GM23248 (cell line): ENCODE measurements around the gene SBF2. TPM values are rescaled to one million over a fixed set of nuclear protein-coding genes. Genes with fewer than 3 reads are reported as not detected.

Experiments used
- DNase-seq: peaks from one replicate; pipeline ENCODE4 v3.0.0-alpha.2; 2015
- H2AFZ ChIP-seq: fragments of 200-600 bp; sonication (generic); 2 replicates; pipeline ENCODE4 v1.6.1; 2016; ENCODE audit warnings: antibody characterized with exemption
- H3F3A ChIP-seq: fragments of 200-600 bp; sonication (generic); 2 replicates; pipeline ENCODE4 v1.6.1; 2016; ENCODE audit warnings: mild to moderate bottlenecking, antibody characterized with exemption, mixed run types; ENCODE audit not compliant: insufficient read depth
- H3K27ac ChIP-seq: fragments of 200-600 bp; sonication (generic); 2 replicates; pipeline ENCODE4 v1.5.1; 2016; ENCODE audit warnings: mild to moderate bottlenecking
- H3K27me3 ChIP-seq: fragments of 200-600 bp; sonication (generic); replicated peaks from 2 replicates; pipeline ENCODE4 v1.6.1; 2016; ENCODE audit warnings: mild to moderate bottlenecking; ENCODE audit not compliant: insufficient read depth
- H3K36me3 ChIP-seq: fragments of 200-600 bp; sonication (generic); 2 replicates; pipeline ENCODE4 v1.6.1; 2016; ENCODE audit warnings: low read depth, mild to moderate bottlenecking
- H3K4me1 ChIP-seq: fragments of 200-600 bp; sonication (generic); 2 replicates; pipeline ENCODE4 v1.6.1; 2016; ENCODE audit warnings: mild to moderate bottlenecking; ENCODE audit not compliant: insufficient read depth
- H3K4me2 ChIP-seq: fragments of 200-600 bp; sonication (generic); one replicate; pipeline ENCODE4 v1.6.1; 2016; ENCODE audit warnings: mild to moderate bottlenecking; ENCODE audit not compliant: unreplicated experiment
- H3K4me3 ChIP-seq: fragments of 200-600 bp; sonication (generic); 2 replicates; pipeline ENCODE4 v1.5.1; 2016; ENCODE audit warnings: mild to moderate bottlenecking
- H3K79me2 ChIP-seq: fragments of 200-600 bp; sonication (generic); 2 replicates; pipeline ENCODE4 v1.6.1; 2016; ENCODE audit warnings: mild to moderate bottlenecking; ENCODE audit not compliant: insufficient read depth
- H3K9ac ChIP-seq: fragments of 200-600 bp; sonication (generic); 2 replicates; pipeline ENCODE4 v1.6.1; 2016; ENCODE audit warnings: mild to moderate bottlenecking
- H3K9me2 ChIP-seq: fragments of 200-600 bp; sonication (generic); 2 replicates; pipeline ENCODE4 v1.6.1; 2016; ENCODE audit warnings: mixed run types, mild to moderate bottlenecking, moderate library complexity; ENCODE audit not compliant: insufficient read depth
- H3K9me3 ChIP-seq: fragments of 200-600 bp; sonication (generic); one replicate; pipeline ENCODE4 v1.6.1; 2017; ENCODE audit warnings: low read depth
- H4K20me1 ChIP-seq: fragments of 200-600 bp; sonication (generic); 2 replicates; pipeline ENCODE4 v1.6.0; 2016; ENCODE audit not compliant: insufficient read depth
- EZH2 ChIP-seq: fragments of 200-600 bp; sonication (generic); IDR thresholded peaks from 2 replicates; pipeline ENCODE4 v1.6.1; 2018; ENCODE audit warnings: antibody characterized with exemption, mild to moderate bottlenecking; ENCODE audit not compliant: insufficient read depth, poor library complexity, severe bottlenecking
- EZH2phosphoT487 ChIP-seq: fragments of 200-600 bp; sonication (generic); IDR thresholded peaks from 2 replicates; pipeline ENCODE4 v1.6.1; 2018; ENCODE audit warnings: antibody characterized with exemption, moderate library complexity, mild to moderate bottlenecking, low read depth; ENCODE audit not compliant: insufficient read depth
- WGBS, 2 experiments: methylation state at CpG; one replicate each; pipeline ENCODE4 v1.1.6; 2015 to 2017; ENCODE audit warnings: low lambda C conversion rate in 2 of 2, low coverage in 1 of 2; ENCODE audit errors: missing lambda C conversion rate in 2 of 2; 5-methylcytosine and 5-hydroxymethylcytosine counted together
- in situ Hi-C: fragments of 300-500 bp; cut with MboI; formaldehyde crosslinking; loops from 2 replicates; pipeline ENCODE4 v1.15.0; 2020
- polyA plus RNA-seq: library from polyadenylated mRNA; unstranded; fragments of >200 nt; fragmentation: Nextera tagmentation; extraction: Ambion mirVana; gene quantifications from 2 replicates; pipeline ENCODE4 v1.2.1, GENCODE V29; 2016
- total RNA-seq: library from RNA; depleted of rRNA; stranded (reverse); fragments of >200 nt; shearing (Covaris generic); gene quantifications from 2 replicates; pipeline ENCODE4 v1.2.3, GENCODE V29; 2014

SBF2 gene
- total and polyA plus RNA-seq, 2 experiments from 2014 or later, result 21.9 to 32.7 TPM

GRCh38 chr11:10247011-10247410, 47.0 kb downstream of the SBF2 start:
- WGBS, 2 experiments, result 53 to 55% methylated on average over 2 of the region's 2 CpGs
- DNase-seq, result peak; percentile 29
- H3K79me2 ChIP-seq, result peaks cover 84% of the 10 kb centered on the region

GRCh38 chr11:10243896-10244575, 50.0 kb downstream of the SBF2 start:
- no peaks in the 10 kb centered on the region for H3K36me3 ChIP-seq
- H3K4me3 ChIP-seq, result no peak overlapping the region
- H3K27me3 ChIP-seq, result no peaks in the 10 kb centered on the region
- H3K79me2 ChIP-seq, result peaks cover 95% of the 10 kb centered on the region
- H3K9me3 ChIP-seq, result no peaks in the 10 kb centered on the region
- no peaks in the 10 kb centered on the region; the same call in 1 of the 2 replicates for H3K9me2 ChIP-seq
- no peak for DNase-seq
- no peak overlapping the region for H2AFZ ChIP-seq
- no peak overlapping the region for H3K27ac ChIP-seq
- WGBS, 2 experiments, result 98 to 100% methylated on average over 2 of the region's 2 CpGs
- no peak overlapping the region for H3K9ac ChIP-seq
- H3F3A ChIP-seq, result peaks cover 11% of the 10 kb centered on the region
- no peaks in the 10 kb centered on the region for H4K20me1 ChIP-seq
- no peak for TF ChIP-seq EZH2phosphoT487
- in situ Hi-C loops, result no loop called here
- H3K4me1 ChIP-seq, result peaks cover 34% of the 10 kb centered on the region
- no peak overlapping the region for H3K4me2 ChIP-seq

More at GRCh38 chr11:10247011-10247410, 47.0 kb downstream of the SBF2 start:
- H2AFZ ChIP-seq, result no peak overlapping the region
- H4K20me1 ChIP-seq, result no peaks in the 10 kb centered on the region
- no peak overlapping the region for H3K27ac ChIP-seq
- no peak overlapping the region for H3K4me3 ChIP-seq
- H3K36me3 ChIP-seq, result no peaks in the 10 kb centered on the region
- H3K9me3 ChIP-seq, result no peaks in the 10 kb centered on the region
- H3F3A ChIP-seq, result peaks cover 21% of the 10 kb centered on the region
- no peaks in the 10 kb centered on the region for H3K27me3 ChIP-seq
- peak overlapping the region; percentile 32 for H3K4me2 ChIP-seq
- no peak overlapping the region for H3K9ac ChIP-seq
- TF ChIP-seq EZH2phosphoT487, result no peak
- TF ChIP-seq EZH2, result no peak
- H3K4me1 ChIP-seq, result peaks cover 29% of the 10 kb centered on the region
- in situ Hi-C loops, result no loop called here
- no peaks in the 10 kb centered on the region; the same call in 1 of the 2 replicates for H3K9me2 ChIP-seq

GRCh38 chr11:10236840-10237239, 57.2 kb downstream of the SBF2 start:
- Histone ChIP-seq H3K4me3 (no peak overlapping the region), H4K20me1 (no peaks in the 10 kb centered on the region), H2AFZ (no peak overlapping the region), H3F3A (peaks cover 14% of the 10 kb centered on the region), H3K4me2 (no peak overlapping the region), H3K9me2 (no peaks in the 10 kb centered on the region), H3K27ac (no peak overlapping the region), H3K27me3 (no peaks in the 10 kb centered on the region), H3K79me2 (peaks cover 86% of the 10 kb centered on the region), H3K9ac (no peak overlapping the region), H3K4me1 (peaks cover 24% of the 10 kb centered on the region), H3K9me3 (no peaks in the 10 kb centered on the region), H3K36me3 (no peaks in the 10 kb centered on the region)
- in situ Hi-C loops, result no loop called here
- no peak for DNase-seq
- TF ChIP-seq EZH2phosphoT487 (no peak), EZH2 (no peak)
- WGBS, 2 experiments, result 94 to 96% methylated on average over 1 of the region's 1 CpG

- no peaks in the 10 kb centered on the region for H3K9me3 ChIP-seq
- no peak overlapping the region for H3K9ac ChIP-seq
- peak overlapping the region; percentile 55 for H3K27ac ChIP-seq
- H3F3A ChIP-seq, result peaks cover 14% of the 10 kb centered on the region
- peak; percentile 85 for DNase-seq
- TF ChIP-seq EZH2 (no peak), EZH2phosphoT487 (no peak)
- 0 to 4% methylated on average over 2 of the region's 2 CpGs for WGBS, 2 experiments
- no peaks in the 10 kb centered on the region for H4K20me1 ChIP-seq
- no peaks in the 10 kb centered on the region for H3K27me3 ChIP-seq
- peaks cover 15% of the 10 kb centered on the region for H3K4me1 ChIP-seq
- H3K4me3 ChIP-seq, result no peak overlapping the region
- H3K36me3 ChIP-seq, result no peaks in the 10 kb centered on the region
- no peak overlapping the region for H2AFZ ChIP-seq
- H3K4me2 ChIP-seq, result peak overlapping the region; percentile 21
- no peaks in the 10 kb centered on the region for H3K9me2 ChIP-seq
- H3K79me2 ChIP-seq, result peaks cover 74% of the 10 kb centered on the region
- in situ Hi-C loops, result no loop called here
These were observed 60.4 kb downstream of the SBF2 start for GRCh38 chr11:10233581-10233980.
